HCT116 (cell line): ENCODE results near the gene AKAP11. TPM values are rescaled to one million over a fixed set of nuclear protein-coding genes. Genes with fewer than 3 reads are reported as not detected.

Experiments used
- ATAC-seq: fragments of 200-7000 bp; cut with Tn5 transposase; 2 replicates; pipeline ENCODE4 v1.9.1; 2020; ENCODE audit warnings: mild to moderate bottlenecking, moderate library complexity
- BruUV-seq: library from RNA; stranded (reverse); fragments of 400-500 nt; replicated peaks from 2 replicates; lab custom pipeline; 2021; lab: Mats Ljungman, UMichigan
- CTCF ChIA-PET: fragments of 300-600 bp; sonication (Branson Sonifier 250); formaldehyde crosslinking; loops from one replicate; lab custom pipeline; 2021; ENCODE audit warnings: antibody characterized with exemption; lab: Charles Lee
- POLR2A ChIA-PET: fragments of 300-600, 350-600 bp; sonication (Branson Sonifier 250); formaldehyde crosslinking; loops from one replicate; lab custom pipeline; 2021; ENCODE audit warnings: antibody characterized with exemption; lab: Charles Lee
- RAD21 ChIA-PET, 2 experiments: fragments of 300-600 bp; sonication (Branson Sonifier 250); formaldehyde crosslinking; loops; one replicate each; lab custom pipeline; 2023; ENCODE audit warnings: low total read pairs in 2 of 2; ENCODE audit not compliant: uncharacterized antibody in 2 of 2, unreplicated experiment in 2 of 2, low non-redundant PET in 1 of 2; lab: Charles Lee
- DNase-seq: peaks from one replicate; pipeline ENCODE4 v3.0.0-alpha.2; 2010; ENCODE audit warnings: low read depth, low spot score
- H2AFZ ChIP-seq: fragments of 200-600 bp; shearing (Covaris generic), sonication (generic); 2 replicates; pipeline ENCODE4 v1.6.1; 2017; ENCODE audit warnings: low read depth, mixed run types, mixed read lengths, antibody characterized with exemption, low read length; ENCODE audit not compliant: poor library complexity, severe bottlenecking
- H3K27ac ChIP-seq: 2 replicates; pipeline ENCODE4 v1.5.1; 2012; ENCODE audit warnings: low read depth, low read length
- H3K27me3 ChIP-seq: fragments of 200-600 bp; sonication (generic); 2 replicates; pipeline ENCODE4 v1.6.1; 2016; ENCODE audit warnings: mixed run types, low read length, mixed read lengths; ENCODE audit not compliant: insufficient read depth
- H3K36me3 ChIP-seq, 2 experiments: fragments of 200-500 bp in 1 of 2; fragments of 200-600 bp in 1 of 2; sonication (Bioruptor generic) in 1 of 2; sonication (generic) in 1 of 2; 2 replicates each; pipeline versions ENCODE4 v1.5.1 to v1.6.1; 2014 to 2016; ENCODE audit warnings: low read length in 2 of 2, inconsistent platforms in 1 of 2, mixed read lengths in 1 of 2, mixed run types in 1 of 2; ENCODE audit not compliant: insufficient read depth in 2 of 2, control insufficient read depth in 1 of 2
- H3K4me1 ChIP-seq, 2 experiments: fragments of 200-600 bp in 1 of 2; sonication (generic) in 1 of 2; 2 replicates each; pipeline versions ENCODE4 v1.5.1 to v1.6.1; 2012 to 2017; ENCODE audit warnings: low read length in 2 of 2, inconsistent platforms in 1 of 2, mild to moderate bottlenecking in 1 of 2, mixed read lengths in 1 of 2, mixed run types in 1 of 2, moderate library complexity in 1 of 2; ENCODE audit not compliant: insufficient read depth in 2 of 2, control insufficient read depth in 1 of 2
- H3K4me2 ChIP-seq: fragments of 200-600 bp; sonication (generic); 2 replicates; pipeline ENCODE4 v1.6.1; 2017; ENCODE audit warnings: mixed run types, low read length, mixed read lengths
- H3K4me3 ChIP-seq, 2 experiments: fragments of 200-600 bp in 1 of 2; sonication (generic) in 1 of 2; replicated peaks in 1 of 2; 2 replicates each; pipeline ENCODE4 v1.5.1; 2011 to 2016; ENCODE audit warnings: low read length in 2 of 2, control low read depth in 1 of 2, low read depth in 1 of 2, mild to moderate bottlenecking in 1 of 2, mixed read lengths in 1 of 2, mixed run types in 1 of 2
- H3K79me2 ChIP-seq: fragments of 200-600 bp; sonication (generic); 2 replicates; pipeline ENCODE4 v1.6.1; 2017; ENCODE audit warnings: mild to moderate bottlenecking, mixed run types, low read length, moderate library complexity, mixed read lengths; ENCODE audit not compliant: insufficient read depth
- H3K9ac ChIP-seq: fragments of 200-600 bp; sonication (generic); 2 replicates; pipeline ENCODE4 v1.6.1; 2016; ENCODE audit warnings: low read length, mixed read lengths
- H3K9me2 ChIP-seq: fragments of 200-600 bp; sonication (generic), shearing (Covaris generic); 2 replicates; pipeline ENCODE4 v1.6.1; 2017; ENCODE audit warnings: mixed run types, mild to moderate bottlenecking, moderate library complexity; ENCODE audit not compliant: insufficient read depth
- H3K9me3 ChIP-seq, 2 experiments: fragments of 200-500 bp in 1 of 2; fragments of 200-600 bp in 1 of 2; sonication (Bioruptor generic) in 1 of 2; sonication (generic) in 1 of 2; 2 replicates each; pipeline ENCODE4 v1.6.1; 2014 to 2017; ENCODE audit warnings: low read length in 2 of 2, mixed read lengths in 2 of 2, inconsistent platforms in 1 of 2, low read depth in 1 of 2, mild to moderate bottlenecking in 1 of 2, mixed run types in 1 of 2, moderate library complexity in 1 of 2; ENCODE audit not compliant: control insufficient read depth in 1 of 2, insufficient read depth in 1 of 2
- H4K20me1 ChIP-seq: fragments of 200-600 bp; sonication (generic), shearing (Covaris generic); 2 replicates; pipeline ENCODE4 v1.6.1; 2017; ENCODE audit warnings: mixed run types, mild to moderate bottlenecking, moderate library complexity; ENCODE audit not compliant: insufficient read depth
- CEBPB ChIP-seq: IDR thresholded peaks from 2 replicates; pipeline ENCODE4 v1.6.1; 2012; ENCODE audit warnings: low read depth
- EGR1 ChIP-seq: IDR thresholded peaks from 2 replicates; pipeline ENCODE4 v1.6.1; 2012; ENCODE audit warnings: low read depth
- ELF1 ChIP-seq: IDR thresholded peaks from 2 replicates; pipeline ENCODE4 v1.6.1; 2012; ENCODE audit warnings: low read depth, borderline replicate concordance
- FOSL1 ChIP-seq: IDR thresholded peaks from 2 replicates; pipeline ENCODE4 v1.6.1; 2012; ENCODE audit warnings: low read depth
- POLR2AphosphoS5 ChIP-seq: IDR thresholded peaks from 2 replicates; pipeline ENCODE4 v1.6.1; 2011; ENCODE audit warnings: mild to moderate bottlenecking, low read depth, low read length, moderate library complexity
- RAD21 ChIP-seq: IDR thresholded peaks from 2 replicates; pipeline ENCODE4 v1.6.1; 2012; ENCODE audit warnings: low read depth, mild to moderate bottlenecking
- SRF ChIP-seq: IDR thresholded peaks from 2 replicates; pipeline ENCODE4 v1.6.1; 2012; ENCODE audit warnings: low read depth
- TCF7L2 ChIP-seq: IDR thresholded peaks from 2 replicates; pipeline ENCODE4 v1.7.0; 2011; ENCODE audit warnings: borderline replicate concordance, inconsistent platforms; ENCODE audit not compliant: insufficient read depth, insufficient read length; ENCODE audit errors: extremely low read depth
- YY1 ChIP-seq: IDR thresholded peaks from 2 replicates; pipeline ENCODE4 v1.6.1; 2011; ENCODE audit warnings: low read length, low read depth, moderate library complexity, mild to moderate bottlenecking; ENCODE audit not compliant: insufficient replicate concordance; ENCODE audit errors: extremely low read depth
- intact Hi-C: fragments of 100-400 bp; cut with micrococcal nuclease; formaldehyde crosslinking; loops from 2 replicates; pipeline ENCODE4 v1.10.0; 2022
- total RNA-seq: library from RNA; stranded (reverse); gene quantifications from one replicate; pipeline ENCODE4 v1.2.1, GENCODE V29; 2021; ENCODE audit not compliant: unreplicated experiment
- TF ChIP-seq, protein P1 (sequence below): IDR thresholded peaks from 2 replicates; pipeline ENCODE4 v1.6.1; 2011; ENCODE audit warnings: mild to moderate bottlenecking, low read length, moderate library complexity; ENCODE audit not compliant: insufficient replicate concordance; ENCODE audit errors: extremely low read depth

Gene AKAP11
- total RNA-seq, 1 experiment from 2014 or later: 21.7 TPM

DNA sequence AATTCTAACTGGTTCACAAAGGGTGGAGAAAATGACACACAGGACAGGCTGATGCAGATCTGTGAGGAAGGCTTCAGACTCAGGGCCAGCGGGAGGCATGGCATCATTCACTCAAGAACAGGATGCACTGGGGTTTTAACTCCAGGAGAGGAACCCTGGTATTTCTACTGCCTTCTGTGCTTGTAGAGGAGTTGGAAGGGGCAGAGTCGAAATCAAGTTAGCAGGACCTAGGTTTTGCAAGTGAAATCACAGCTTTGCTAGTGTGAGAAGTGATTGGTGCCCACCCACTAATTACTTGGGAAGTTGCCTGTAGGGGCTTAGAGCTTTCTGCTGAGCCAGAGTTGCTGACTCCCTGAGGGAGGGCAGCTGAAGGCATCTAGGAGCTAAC, 92.7 kb downstream of the AKAP11 start:
- peak; percentile 44; the same call in 1 of the 2 replicates for ATAC-seq
- TF ChIP-seq YY1 (no peak), SRF (no peak), CEBPB (no peak), FOSL1 (no peak), POLR2AphosphoS5 (no peak), EGR1 (no peak), RAD21 (no peak), ELF1 (no peak), TCF7L2 (no peak)
- TF ChIP-seq, protein P1, sequence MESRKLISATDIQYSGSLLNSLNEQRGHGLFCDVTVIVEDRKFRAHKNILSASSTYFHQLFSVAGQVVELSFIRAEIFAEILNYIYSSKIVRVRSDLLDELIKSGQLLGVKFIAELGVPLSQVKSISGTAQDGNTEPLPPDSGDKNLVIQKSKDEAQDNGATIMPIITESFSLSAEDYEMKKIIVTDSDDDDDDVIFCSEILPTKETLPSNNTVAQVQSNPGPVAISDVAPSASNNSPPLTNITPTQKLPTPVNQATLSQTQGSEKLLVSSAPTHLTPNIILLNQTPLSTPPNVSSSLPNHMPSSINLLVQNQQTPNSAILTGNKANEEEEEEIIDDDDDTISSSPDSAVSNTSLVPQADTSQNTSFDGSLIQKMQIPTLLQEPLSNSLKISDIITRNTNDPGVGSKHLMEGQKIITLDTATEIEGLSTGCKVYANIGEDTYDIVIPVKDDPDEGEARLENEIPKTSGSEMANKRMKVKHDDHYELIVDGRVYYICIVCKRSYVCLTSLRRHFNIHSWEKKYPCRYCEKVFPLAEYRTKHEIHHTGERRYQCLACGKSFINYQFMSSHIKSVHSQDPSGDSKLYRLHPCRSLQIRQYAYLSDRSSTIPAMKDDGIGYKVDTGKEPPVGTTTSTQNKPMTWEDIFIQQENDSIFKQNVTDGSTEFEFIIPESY: no peak
- Histone ChIP-seq H2AFZ (no peak overlapping the region), H3K9me2 (no peaks in the 10 kb centered on the region), H3K27ac (no peak overlapping the region), H3K9me3 (no peaks in the 10 kb centered on the region), H3K27me3 (no peaks in the 10 kb centered on the region), H3K4me2 (no peak overlapping the region), H4K20me1 (no peaks in the 10 kb centered on the region), H3K4me1 (no peaks in the 10 kb centered on the region), H3K79me2 (no peaks in the 10 kb centered on the region), H3K4me3 (no peak overlapping the region), H3K9ac (no peak overlapping the region), H3K36me3 (no peaks in the 10 kb centered on the region)
- no peak for DNase-seq
- ChIA-PET CTCF (interaction anchor here (1.1 kb wide), 1 partner anchor 114 kb away, joined by 4 read pairs; no protein-coding TSS in a partner anchor), POLR2A (no interaction called here), RAD21 (no interaction called here)
- BruUV-seq: no TSS peak
- intact Hi-C loops: no loop called here
